ENCODE results near the gene CCDC157. TPM values are rescaled to one million over a fixed set of nuclear protein-coding genes. Genes with fewer than 3 reads are reported as not detected.
A peak's percentile ranks its signal among the peaks of the same experiment; 100 is the strongest.

CCDC157 gene
- total and polyA plus RNA-seq, 10 of the 15 experiments (the other 5 are each of a cell fraction or from before 2014, with no cell fraction given) = 0.10 to 2.8 (median 1.2) TPM

DNA sequence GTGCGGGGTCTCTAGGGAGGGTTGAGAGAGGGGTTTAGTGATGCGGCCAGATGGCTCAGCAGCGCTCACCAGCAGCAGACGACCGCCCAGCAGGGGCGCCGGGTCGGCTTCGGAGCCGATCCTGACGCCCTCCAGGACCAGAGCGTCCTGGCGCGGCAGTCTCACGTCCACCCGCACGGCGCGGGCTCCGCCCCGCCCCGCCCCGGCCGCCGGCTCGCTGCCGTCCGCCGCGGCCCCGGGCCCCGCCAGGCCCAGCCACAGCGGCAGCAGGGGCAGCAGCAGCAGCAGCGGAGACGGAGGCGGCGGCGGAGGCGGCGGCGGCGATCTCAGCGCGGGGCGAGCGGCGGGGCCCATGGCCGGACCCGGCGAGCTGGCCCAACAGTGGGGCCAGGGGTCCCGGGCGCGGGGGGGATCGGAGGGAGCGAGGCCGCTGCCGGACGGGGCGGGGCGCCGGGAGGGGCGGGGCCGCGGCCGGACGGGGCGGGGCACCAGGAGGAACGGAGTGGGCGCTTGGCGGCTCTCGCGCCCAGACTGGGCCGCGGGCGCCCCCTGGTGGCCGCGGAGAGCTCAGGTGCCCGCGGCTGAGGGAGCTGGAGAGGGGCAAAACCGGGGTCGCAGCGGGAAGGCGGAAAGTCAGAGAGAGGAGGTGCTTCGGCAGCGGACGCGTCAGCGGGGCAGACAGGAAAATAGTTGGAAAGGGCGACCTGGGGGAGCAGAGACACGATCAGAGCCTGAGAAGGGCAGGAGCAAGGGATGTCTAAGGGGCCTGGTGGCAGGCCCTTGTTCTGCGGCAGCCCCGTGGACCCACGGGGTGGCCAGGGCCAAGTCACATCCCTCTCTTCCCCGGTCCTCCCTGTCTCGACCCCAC lies 30.4 kb downstream of the CCDC157 start, which contains the start of gene RNF215 (continued):
- TF ChIP-seq RAD21 (IDR thresholded peaks at IDR 0.05; ENCODE audit: insufficient read depth, low read depth, low read length) = peak; percentile 85
- TF ChIP-seq YBX1 (IDR thresholded peaks at IDR 0.05) = no peak
- TF ChIP-seq MYC (IDR thresholded peaks at IDR 0.05; ENCODE audit: insufficient read depth, insufficient read length, insufficient replicate concordance, low read length, severe bottlenecking) = no peak
- TF ChIP-seq, protein P1, sequence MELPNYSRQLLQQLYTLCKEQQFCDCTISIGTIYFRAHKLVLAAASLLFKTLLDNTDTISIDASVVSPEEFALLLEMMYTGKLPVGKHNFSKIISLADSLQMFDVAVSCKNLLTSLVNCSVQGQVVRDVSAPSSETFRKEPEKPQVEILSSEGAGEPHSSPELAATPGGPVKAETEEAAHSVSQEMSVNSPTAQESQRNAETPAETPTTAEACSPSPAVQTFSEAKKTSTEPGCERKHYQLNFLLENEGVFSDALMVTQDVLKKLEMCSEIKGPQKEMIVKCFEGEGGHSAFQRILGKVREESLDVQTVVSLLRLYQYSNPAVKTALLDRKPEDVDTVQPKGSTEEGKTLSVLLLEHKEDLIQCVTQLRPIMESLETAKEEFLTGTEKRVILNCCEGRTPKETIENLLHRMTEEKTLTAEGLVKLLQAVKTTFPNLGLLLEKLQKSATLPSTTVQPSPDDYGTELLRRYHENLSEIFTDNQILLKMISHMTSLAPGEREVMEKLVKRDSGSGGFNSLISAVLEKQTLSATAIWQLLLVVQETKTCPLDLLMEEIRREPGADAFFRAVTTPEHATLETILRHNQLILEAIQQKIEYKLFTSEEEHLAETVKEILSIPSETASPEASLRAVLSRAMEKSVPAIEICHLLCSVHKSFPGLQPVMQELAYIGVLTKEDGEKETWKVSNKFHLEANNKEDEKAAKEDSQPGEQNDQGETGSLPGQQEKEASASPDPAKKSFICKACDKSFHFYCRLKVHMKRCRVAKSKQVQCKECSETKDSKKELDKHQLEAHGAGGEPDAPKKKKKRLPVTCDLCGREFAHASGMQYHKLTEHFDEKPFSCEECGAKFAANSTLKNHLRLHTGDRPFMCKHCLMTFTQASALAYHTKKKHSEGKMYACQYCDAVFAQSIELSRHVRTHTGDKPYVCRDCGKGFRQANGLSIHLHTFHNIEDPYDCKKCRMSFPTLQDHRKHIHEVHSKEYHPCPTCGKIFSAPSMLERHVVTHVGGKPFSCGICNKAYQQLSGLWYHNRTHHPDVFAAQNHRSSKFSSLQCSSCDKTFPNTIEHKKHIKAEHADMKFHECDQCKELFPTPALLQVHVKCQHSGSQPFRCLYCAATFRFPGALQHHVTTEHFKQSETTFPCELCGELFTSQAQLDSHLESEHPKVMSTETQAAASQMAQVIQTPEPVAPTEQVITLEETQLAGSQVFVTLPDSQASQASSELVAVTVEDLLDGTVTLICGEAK (IDR thresholded peaks at IDR 0.05; ENCODE audit: borderline replicate concordance) = no peak
- TF ChIP-seq RB1 (IDR thresholded peaks at IDR 0.05; ENCODE audit: borderline replicate concordance) = no peak
- TF ChIP-seq JUNB (IDR thresholded peaks at IDR 0.05) = no peak
- TF ChIP-seq, protein P2, sequence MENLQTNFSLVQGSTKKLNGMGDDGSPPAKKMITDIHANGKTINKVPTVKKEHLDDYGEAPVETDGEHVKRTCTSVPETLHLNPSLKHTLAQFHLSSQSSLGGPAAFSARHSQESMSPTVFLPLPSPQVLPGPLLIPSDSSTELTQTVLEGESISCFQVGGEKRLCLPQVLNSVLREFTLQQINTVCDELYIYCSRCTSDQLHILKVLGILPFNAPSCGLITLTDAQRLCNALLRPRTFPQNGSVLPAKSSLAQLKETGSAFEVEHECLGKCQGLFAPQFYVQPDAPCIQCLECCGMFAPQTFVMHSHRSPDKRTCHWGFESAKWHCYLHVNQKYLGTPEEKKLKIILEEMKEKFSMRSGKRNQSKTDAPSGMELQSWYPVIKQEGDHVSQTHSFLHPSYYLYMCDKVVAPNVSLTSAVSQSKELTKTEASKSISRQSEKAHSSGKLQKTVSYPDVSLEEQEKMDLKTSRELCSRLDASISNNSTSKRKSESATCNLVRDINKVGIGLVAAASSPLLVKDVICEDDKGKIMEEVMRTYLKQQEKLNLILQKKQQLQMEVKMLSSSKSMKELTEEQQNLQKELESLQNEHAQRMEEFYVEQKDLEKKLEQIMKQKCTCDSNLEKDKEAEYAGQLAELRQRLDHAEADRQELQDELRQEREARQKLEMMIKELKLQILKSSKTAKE (IDR thresholded peaks at IDR 0.05; ENCODE audit: low read depth, poor library complexity, severe bottlenecking) = no peak
- peak; percentile 33; the same call in 1 of the 2 replicates for TF ChIP-seq IKZF1 (conservative IDR thresholded peaks at IDR 0.05)
- TF ChIP-seq TARDBP (IDR thresholded peaks at IDR 0.05; ENCODE audit: borderline replicate concordance) = no peak
- TF ChIP-seq NR2F1 (conservative IDR thresholded peaks at IDR 0.05) = 0 out of 2 replicates have a peak, but pooled peaks have one; percentile 43
- 0 out of 2 replicates have a peak, but pooled peaks have one; percentile 7 for TF ChIP-seq JUND (IDR thresholded peaks at IDR 0.05; ENCODE audit: low read depth, low read length)
- TF ChIP-seq GATAD2B (conservative IDR thresholded peaks at IDR 0.05; ENCODE audit: low read depth) = 0 out of 2 replicates have a peak, but pooled peaks have one; percentile 39
- TF ChIP-seq MYB (IDR thresholded peaks at IDR 0.05; ENCODE audit: borderline replicate concordance, low read depth, low read length) = no peak
- TF ChIP-seq, protein P3, sequence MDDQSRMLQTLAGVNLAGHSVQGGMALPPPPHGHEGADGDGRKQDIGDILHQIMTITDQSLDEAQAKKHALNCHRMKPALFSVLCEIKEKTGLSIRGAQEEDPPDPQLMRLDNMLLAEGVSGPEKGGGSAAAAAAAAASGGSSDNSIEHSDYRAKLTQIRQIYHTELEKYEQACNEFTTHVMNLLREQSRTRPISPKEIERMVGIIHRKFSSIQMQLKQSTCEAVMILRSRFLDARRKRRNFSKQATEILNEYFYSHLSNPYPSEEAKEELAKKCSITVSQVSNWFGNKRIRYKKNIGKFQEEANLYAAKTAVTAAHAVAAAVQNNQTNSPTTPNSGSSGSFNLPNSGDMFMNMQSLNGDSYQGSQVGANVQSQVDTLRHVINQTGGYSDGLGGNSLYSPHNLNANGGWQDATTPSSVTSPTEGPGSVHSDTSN (IDR thresholded peaks at IDR 0.05; ENCODE audit: insufficient replicate concordance, low read depth, low read length) = no peak
